Adrenal gland (tissue), 12 donors: Measurements from ENCODE around the gene LSM4. TPM values are rescaled to one million over a fixed set of nuclear protein-coding genes. Genes with fewer than 3 reads are reported as not detected.

ENCODE experiments used
- DNase-seq, 7 donors: peaks; one replicate each; pipeline ENCODE4 v3.0.0-alpha.2; 2019 to 2020
- H3K27ac ChIP-seq, 5 donors: fragments of 200-600 bp; sonication (generic) in 4 of 5; 1 replicate in 3 of 5; 2 replicates in 2 of 5; pipeline versions ENCODE4 v1.5.1 to v1.8.0; 2016 to 2020; ENCODE audit warnings: mild to moderate bottlenecking in 1 of 5
- H3K27me3 ChIP-seq: fragments of 200-600 bp; 2 replicates; pipeline ENCODE4 v1.8.0; 2021
- H3K36me3 ChIP-seq, 2 donors: fragments of 200-600 bp; replicated peaks in 1 of 2; 1 replicate in 1 of 2; 2 replicates in 1 of 2; pipeline versions ENCODE4 v1.5.1 to v1.8.0; 2018 to 2022
- H3K4me1 ChIP-seq, 2 donors: fragments of 200-600 bp; replicated peaks in 1 of 2; 1 replicate in 1 of 2; 2 replicates in 1 of 2; pipeline versions ENCODE4 v1.5.1 to v1.8.0; 2018 to 2021
- H3K4me3 ChIP-seq, 4 donors: fragments of 200-600 bp; sonication (generic) in 3 of 4; one replicate each; pipeline ENCODE4 v1.5.1; 2016 to 2018
- H3K9me3 ChIP-seq, 3 donors: fragments of 200-600 bp; sonication (generic) in 1 of 3; replicated peaks in 1 of 3; 1 replicate in 2 of 3; 2 replicates in 1 of 3; pipeline versions ENCODE4 v1.5.1 to v1.8.0; 2016 to 2021
- POLR2A ChIP-seq, 2 donors: fragments of 450-650 bp; IDR thresholded peaks; one replicate each; pipeline ENCODE4 v1.6.1; 2017; ENCODE audit warnings: antibody characterized with exemption in 2 of 2, mild to moderate bottlenecking in 2 of 2, moderate library complexity in 1 of 2
- WGBS, 4 donors: extraction: QIAGEN DNeasy Blood & Tissue Kit in 2 of 4; methylation state at CpG; one replicate each; pipeline versions ENCODE4 v1.1.5 to v1.1.7; 2013 to 2017; 5-methylcytosine and 5-hydroxymethylcytosine counted together
- intact Hi-C, 2 donors: fragments of 100-400 bp; cut with DNase I; formaldehyde crosslinking; loops; one replicate each; pipeline versions ENCODE4 v1.14.1 to v1.15.0; 2022 to 2023
- polyA plus RNA-seq, 3 donors: library from polyadenylated mRNA; stranded (reverse); fragments of 200-250 nt in 2 of 3; fragments of 350-450 nt in 1 of 3; fragmentation: Illumina TruSeq in 1 of 3; extraction: RNeasy Lipid Tissue Mini Kit (QIAGEN cat#74804) in 1 of 3; gene quantifications; one replicate each; pipeline ENCODE4 v1.2.3, GENCODE V29; 2013 to 2014
- total RNA-seq, 9 donors: library from RNA; depleted of rRNA in 4 of 9; stranded (reverse); fragments of >200 nt in 4 of 9; fragments of 120-200 nt in 1 of 9; fragmentation: NEBNext Ultra II Directional in 1 of 9; extraction: Animal tissue kit (Norgen Biotek cat#: 25700) in 1 of 9; gene quantifications; one replicate each; pipeline versions ENCODE4 v1.1.0 to v1.2.4, GENCODE V29; 2013 to 2023
- TF ChIP-seq, protein P1 (sequence below), 6 experiments: fragments of 450-650 bp in 4 of 6; fragments of 200-600 bp in 2 of 6; sonication (generic) in 1 of 6; IDR thresholded peaks; 1 replicate in 5 of 6; 2 replicates in 1 of 6; pipeline versions ENCODE4 v1.5.1 to v1.8.0; 2016 to 2021; ENCODE audit warnings: antibody characterized with exemption in 6 of 6, mild to moderate bottlenecking in 2 of 6, moderate library complexity in 1 of 6
- donor health status: healthy with polysubstance abuse.
- donor health status: Bipolar disorder and iron deficiency.
- donor health status: DM: yes; HTN: yes; CAD: no.
- donor health status: DM: no; HTN: no; CAD: no.
- donor health status: DM: no; HTN: no; CAD: no.
- donor health status: DM: yes; HTN: yes; CAD: no.

LSM4 gene
- total and polyA plus RNA-seq, 12 donors: 105 to 290 (median 161) TPM

GRCh38 chr19:18348171-18348570 lies 25.3 kb upstream of the LSM4 start:
- H3K9me3 ChIP-seq: no peaks in the 10 kb centered on the region
- intact Hi-C loops: loop anchor here (5.0 kb wide), 2 partner anchors 39 to 64 kb away; partner anchors contain the start of gene GDF15 (in 1 of the 2)
- WGBS, 4 donors: 85 to 94% (median 90%) methylated on average over 16 to 17 of the region's 17 CpGs
- no peak overlapping the region for H3K27ac ChIP-seq
- TF ChIP-seq, protein P1, sequence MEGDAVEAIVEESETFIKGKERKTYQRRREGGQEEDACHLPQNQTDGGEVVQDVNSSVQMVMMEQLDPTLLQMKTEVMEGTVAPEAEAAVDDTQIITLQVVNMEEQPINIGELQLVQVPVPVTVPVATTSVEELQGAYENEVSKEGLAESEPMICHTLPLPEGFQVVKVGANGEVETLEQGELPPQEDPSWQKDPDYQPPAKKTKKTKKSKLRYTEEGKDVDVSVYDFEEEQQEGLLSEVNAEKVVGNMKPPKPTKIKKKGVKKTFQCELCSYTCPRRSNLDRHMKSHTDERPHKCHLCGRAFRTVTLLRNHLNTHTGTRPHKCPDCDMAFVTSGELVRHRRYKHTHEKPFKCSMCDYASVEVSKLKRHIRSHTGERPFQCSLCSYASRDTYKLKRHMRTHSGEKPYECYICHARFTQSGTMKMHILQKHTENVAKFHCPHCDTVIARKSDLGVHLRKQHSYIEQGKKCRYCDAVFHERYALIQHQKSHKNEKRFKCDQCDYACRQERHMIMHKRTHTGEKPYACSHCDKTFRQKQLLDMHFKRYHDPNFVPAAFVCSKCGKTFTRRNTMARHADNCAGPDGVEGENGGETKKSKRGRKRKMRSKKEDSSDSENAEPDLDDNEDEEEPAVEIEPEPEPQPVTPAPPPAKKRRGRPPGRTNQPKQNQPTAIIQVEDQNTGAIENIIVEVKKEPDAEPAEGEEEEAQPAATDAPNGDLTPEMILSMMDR (IDR thresholded peaks at IDR 0.05): no peak
- TF ChIP-seq POLR2A (IDR thresholded peaks at IDR 0.05): no peak
- peaks cover 0 to 16% of the 10 kb centered on the region in 2 donors for H3K36me3 ChIP-seq
- peaks cover 0 to 7% of the 10 kb centered on the region in 2 donors for H3K4me1 ChIP-seq
- no peak for DNase-seq
- H3K27me3 ChIP-seq: no peaks in the 10 kb centered on the region
- no peak overlapping the region for H3K4me3 ChIP-seq

GRCh38 chr19:18346091-18346490 lies 23.2 kb upstream of the LSM4 start:
- TF ChIP-seq, protein P1 (IDR thresholded peaks at IDR 0.05): peak in 1 of 6 experiments; percentile 3
- no peak for TF ChIP-seq POLR2A (IDR thresholded peaks at IDR 0.05)
- DNase-seq: no peak
- 79 to 89% (median 86%) methylated on average over 8 of the region's 8 CpGs for WGBS, 4 donors
- H3K4me3 ChIP-seq: no peak overlapping the region
- H3K27me3 ChIP-seq: no peaks in the 10 kb centered on the region
- H3K9me3 ChIP-seq: no peaks in the 10 kb centered on the region
- H3K36me3 ChIP-seq: peaks cover 0 to 18% of the 10 kb centered on the region in 2 donors
- no peak overlapping the region for H3K27ac ChIP-seq
- intact Hi-C loops: loop anchor here (5.0 kb wide), 2 partner anchors 41 to 66 kb away; partner anchors contain the start of gene GDF15 (in 1 of the 2)
- peaks cover 8 to 22% of the 10 kb centered on the region in 2 donors for H3K4me1 ChIP-seq

GRCh38 chr19:18345296-18345695 lies 22.4 kb upstream of the LSM4 start:
- 94 to 97% (median 96%) methylated on average over 5 to 6 of the region's 6 CpGs for WGBS, 4 donors
- no peak for DNase-seq

DNA sequence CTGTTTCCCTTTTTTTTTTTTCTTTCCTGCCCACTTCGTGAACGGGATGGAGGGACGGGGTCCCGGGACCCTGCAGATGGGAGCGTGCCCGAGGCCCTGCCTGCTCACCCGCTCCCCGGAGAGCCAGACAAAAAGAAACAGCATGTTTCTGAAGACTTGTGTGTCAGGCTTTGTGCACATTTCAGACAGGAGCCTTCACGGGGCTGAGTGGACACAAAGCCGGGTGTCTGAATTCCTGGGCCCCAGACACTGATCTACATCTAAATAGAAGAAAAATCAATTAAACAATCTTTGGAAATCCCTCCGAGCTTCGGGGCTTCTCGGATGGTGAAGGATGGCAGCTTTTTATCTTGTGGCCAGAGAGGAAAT lies 21.7 kb upstream of the LSM4 start:
- intact Hi-C loops: no loop called here
- 57 to 67% (median 63%) methylated on average over 12 to 13 of the region's 13 CpGs for WGBS, 4 donors
- H3K27ac ChIP-seq: peak overlapping the region in 2 of 5 donors; percentile 22 to 54
- no peak for DNase-seq
- H3K9me3 ChIP-seq: no peaks in the 10 kb centered on the region
- no peaks in the 10 kb centered on the region for H3K27me3 ChIP-seq
- H3K4me1 ChIP-seq: peaks cover 9 to 24% of the 10 kb centered on the region in 2 donors
- H3K36me3 ChIP-seq: peaks cover 0 to 18% of the 10 kb centered on the region in 2 donors
- TF ChIP-seq, protein P1 (IDR thresholded peaks at IDR 0.05): no peak
- TF ChIP-seq POLR2A (IDR thresholded peaks at IDR 0.05): no peak
- H3K4me3 ChIP-seq: no peak overlapping the region

More at GRCh38 chr19:18345296-18345695, 22.4 kb upstream of the LSM4 start:
- H3K4me1 ChIP-seq: peaks cover 9 to 22% of the 10 kb centered on the region in 2 donors
- no peaks in the 10 kb centered on the region for H3K9me3 ChIP-seq
- H3K4me3 ChIP-seq: no peak overlapping the region
- TF ChIP-seq POLR2A (IDR thresholded peaks at IDR 0.05): no peak
- TF ChIP-seq, protein P1 (IDR thresholded peaks at IDR 0.05): no peak
- H3K27ac ChIP-seq: peak overlapping the region in 1 of 5 donors; percentile 54
- peaks cover 0 to 18% of the 10 kb centered on the region in 2 donors for H3K36me3 ChIP-seq
- no peaks in the 10 kb centered on the region for H3K27me3 ChIP-seq
- intact Hi-C loops: loop anchor here (5.0 kb wide), 2 partner anchors 42 to 67 kb away; partner anchors contain the start of gene GDF15 (in 1 of the 2)
